Peyer's patch (tissue), 4 donors: ENCODE data around the gene MSH2.

Experiments used
- CTCF ChIP-seq, 6 experiments: fragments of 450-650 bp in 4 of 6; fragments of 200-600 bp in 2 of 6; sonication (generic) in 1 of 6; IDR thresholded peaks; one replicate each; pipeline ENCODE4 v1.5.1; 2017 to 2019; ENCODE audit warnings: antibody characterized with exemption in 6 of 6, mild to moderate bottlenecking in 3 of 6, moderate library complexity in 1 of 6
- POLR2A ChIP-seq, 2 donors: fragments of 450-650 bp; IDR thresholded peaks; one replicate each; pipeline ENCODE4 v1.5.1; 2017; ENCODE audit warnings: antibody characterized with exemption in 2 of 2, mild to moderate bottlenecking in 2 of 2, moderate library complexity in 2 of 2

- TF ChIP-seq CTCF (IDR thresholded peaks at IDR 0.05): no peak
- TF ChIP-seq POLR2A (IDR thresholded peaks at IDR 0.05): no peak
Measured at GRCh38 chr2:47485177-47485576, 82.2 kb downstream of the MSH2 start.
